HG03139 (cell line): ENCODE measurements around the gene FUBP1.
A peak's percentile ranks its signal among the peaks of the same experiment; 100 is the strongest.
"Not testable (repeated sequence)": the region's sequence is repeated elsewhere in the genome, so short reads cannot be mapped to it uniquely, and the experiment has no call there.

Experiments used
- ATAC-seq: cut with Tn5 transposase; IDR thresholded peaks from one replicate; pipeline ENCODE4 v1.9.1; 2021; ENCODE audit not compliant: unreplicated experiment

Gene FUBP1, protein sequence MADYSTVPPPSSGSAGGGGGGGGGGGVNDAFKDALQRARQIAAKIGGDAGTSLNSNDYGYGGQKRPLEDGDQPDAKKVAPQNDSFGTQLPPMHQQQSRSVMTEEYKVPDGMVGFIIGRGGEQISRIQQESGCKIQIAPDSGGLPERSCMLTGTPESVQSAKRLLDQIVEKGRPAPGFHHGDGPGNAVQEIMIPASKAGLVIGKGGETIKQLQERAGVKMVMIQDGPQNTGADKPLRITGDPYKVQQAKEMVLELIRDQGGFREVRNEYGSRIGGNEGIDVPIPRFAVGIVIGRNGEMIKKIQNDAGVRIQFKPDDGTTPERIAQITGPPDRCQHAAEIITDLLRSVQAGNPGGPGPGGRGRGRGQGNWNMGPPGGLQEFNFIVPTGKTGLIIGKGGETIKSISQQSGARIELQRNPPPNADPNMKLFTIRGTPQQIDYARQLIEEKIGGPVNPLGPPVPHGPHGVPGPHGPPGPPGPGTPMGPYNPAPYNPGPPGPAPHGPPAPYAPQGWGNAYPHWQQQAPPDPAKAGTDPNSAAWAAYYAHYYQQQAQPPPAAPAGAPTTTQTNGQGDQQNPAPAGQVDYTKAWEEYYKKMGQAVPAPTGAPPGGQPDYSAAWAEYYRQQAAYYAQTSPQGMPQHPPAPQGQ

DNA sequence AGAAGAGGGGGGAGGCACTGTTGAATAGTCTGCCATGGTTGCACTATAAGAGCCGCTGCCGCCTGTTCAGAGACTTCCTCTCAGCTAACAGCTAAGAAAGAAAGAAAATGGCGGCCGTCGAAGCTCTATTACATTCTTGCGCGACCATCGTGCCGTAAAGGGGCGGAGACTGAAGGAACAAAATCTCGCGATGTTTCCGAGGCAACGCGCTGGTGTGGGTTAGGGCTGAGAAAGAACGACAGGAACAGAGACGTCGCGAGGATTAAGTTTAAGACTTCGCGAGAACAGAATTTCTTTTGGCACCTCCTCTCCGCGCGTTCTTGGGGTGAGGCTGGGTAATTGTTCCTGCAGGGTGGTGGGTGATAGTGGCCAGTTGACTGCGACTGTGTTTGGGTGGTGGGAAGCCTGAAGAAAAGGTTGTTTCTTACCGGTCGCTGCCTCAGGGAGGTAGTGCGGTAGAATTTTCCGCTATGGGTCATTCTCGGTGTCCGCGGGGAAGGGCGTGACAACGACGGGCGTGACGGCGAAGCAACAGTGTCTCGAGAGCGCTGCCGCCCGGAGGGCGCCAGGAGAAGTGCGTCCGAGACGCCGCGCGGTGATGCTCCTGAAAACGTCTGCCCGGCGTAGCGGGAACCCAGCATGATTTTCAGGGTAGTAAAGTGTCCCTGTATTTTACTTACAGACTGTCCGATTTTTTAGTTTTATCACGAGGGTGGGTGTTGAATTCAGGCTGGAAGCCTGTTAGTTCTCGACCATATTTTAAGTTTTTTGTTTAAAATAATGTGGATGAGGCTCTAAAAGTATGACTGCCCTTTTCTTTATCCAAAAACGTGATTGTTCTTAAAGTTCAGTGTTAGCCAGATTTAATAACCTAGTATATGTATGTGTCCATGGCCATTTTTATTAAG is at the start of gene FUBP1:
Gene FUBP1, minus strand, starts transcription at position 104 of the 908 bp plus-strand sequence. Its CDS starts 68 bp downstream, at position 36.
- ATAC-seq: peak; percentile 74

DNA sequence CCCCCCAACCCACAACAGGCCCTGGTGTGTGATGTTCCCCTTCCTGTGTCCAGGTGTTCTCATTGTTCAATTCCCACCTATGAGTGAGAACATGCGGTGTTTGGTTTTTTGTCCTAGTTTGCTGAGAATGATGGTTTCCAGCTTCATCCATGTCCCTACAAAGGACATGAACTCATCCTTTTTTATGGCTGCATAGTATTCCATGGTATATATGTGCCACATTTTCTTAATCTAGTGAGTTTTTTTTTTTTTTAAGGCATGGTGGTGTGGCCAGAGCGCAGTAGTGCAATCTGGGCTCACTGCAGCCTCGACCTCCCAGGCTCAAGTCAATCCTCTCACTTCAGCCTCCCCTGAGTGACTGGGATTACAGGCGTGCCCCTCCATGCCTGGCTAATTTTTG is 42.3 kb upstream of the FUBP1 start:
- not testable (repeated sequence) for ATAC-seq

DNA sequence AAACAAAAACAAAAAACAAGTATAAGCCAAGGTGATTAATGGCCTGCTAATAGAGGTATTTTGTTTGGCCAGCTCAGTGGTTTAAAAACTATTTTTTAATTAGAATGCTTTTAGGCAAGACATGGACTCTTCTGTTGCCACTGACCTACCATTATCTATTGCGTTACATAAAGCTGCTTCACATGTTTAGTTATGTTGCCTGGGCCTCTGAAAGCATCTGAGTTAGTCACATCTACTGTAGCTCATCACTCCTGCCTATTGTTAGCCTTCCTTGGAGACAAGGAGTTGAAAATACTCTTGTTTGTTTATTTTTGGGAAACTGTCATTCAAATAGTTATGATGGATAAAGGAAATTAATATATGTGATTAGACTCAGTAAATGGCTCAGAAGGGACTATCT is 40.2 kb upstream of the FUBP1 start:
- ATAC-seq: no peak

DNA sequence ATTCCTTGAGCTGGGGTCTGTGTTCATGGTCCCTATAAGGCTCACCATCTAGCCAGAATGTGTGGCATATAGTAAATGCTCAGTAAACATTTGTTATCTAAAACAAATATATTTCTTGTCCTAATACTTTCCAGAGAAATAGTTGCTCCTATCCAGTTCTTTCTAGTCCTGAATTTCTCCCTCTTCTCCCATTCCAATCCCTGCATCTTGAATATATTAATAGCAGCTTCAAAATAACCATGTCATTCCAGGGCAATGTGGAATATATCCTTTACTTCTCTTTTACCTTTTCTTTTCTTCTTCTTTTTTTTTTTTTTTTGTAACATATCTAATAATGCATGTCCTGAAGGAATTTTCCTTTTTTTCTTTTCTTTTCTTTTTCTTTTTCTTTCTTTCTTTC is 36.3 kb upstream of the FUBP1 start:
- ATAC-seq: no peak

DNA sequence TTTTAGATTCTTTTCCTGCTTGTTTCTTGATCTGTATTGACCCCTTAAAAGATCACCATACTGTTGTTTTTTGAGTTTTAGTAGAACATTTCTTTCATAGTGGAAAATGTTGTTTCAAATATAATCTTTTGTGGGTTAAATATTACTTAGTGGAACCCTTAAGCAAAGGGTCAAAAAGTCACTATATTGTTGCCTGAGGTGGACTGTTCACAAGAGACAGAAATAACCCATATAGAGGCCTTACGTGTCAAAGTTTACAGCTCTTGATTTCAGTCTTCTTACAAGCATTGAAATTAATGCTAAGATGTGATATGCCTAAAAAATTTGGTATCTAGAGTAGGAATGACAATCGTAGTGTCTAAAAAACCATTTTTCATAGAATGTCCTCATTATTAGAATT is 32.2 kb upstream of the FUBP1 start:
- no peak for ATAC-seq

DNA sequence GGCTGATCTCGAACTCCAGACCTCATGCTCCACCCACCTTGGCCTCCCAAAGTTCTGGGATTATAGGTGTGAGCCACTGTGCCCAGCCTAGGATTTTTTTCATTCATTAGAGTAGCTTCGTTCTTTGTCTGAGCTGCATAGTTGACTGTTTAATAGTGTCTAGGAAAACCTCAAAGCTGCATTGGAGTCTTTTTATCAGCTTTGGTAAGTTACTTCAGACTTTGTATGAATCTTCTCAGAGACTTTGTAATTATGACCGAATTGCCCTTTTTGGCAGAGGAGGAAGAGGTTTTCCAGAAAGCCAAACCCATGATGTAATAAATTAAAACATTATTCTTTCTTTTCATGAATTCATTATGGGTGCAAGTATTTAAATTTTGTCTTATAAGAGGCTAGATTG is 31.0 kb upstream of the FUBP1 start:
- no peak for ATAC-seq

DNA sequence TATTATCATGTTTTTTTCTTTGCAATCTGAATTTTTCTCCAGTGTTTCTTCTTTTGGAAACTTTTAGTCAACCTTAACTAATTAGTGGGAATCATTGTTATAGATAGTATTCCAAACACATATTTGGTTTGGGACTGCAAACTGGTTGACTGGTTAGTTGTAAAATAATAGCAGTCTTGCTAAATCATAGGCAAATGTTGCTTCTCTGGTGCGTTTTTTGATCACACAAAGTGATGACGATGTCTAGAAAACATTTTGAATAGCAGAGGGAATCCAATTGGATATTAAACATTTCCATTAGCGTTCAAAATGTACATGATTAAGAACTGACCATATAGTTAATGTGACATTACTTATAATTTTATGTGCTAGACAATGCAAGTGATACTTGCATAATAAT is 30.4 kb upstream of the FUBP1 start:
- no peak for ATAC-seq

DNA sequence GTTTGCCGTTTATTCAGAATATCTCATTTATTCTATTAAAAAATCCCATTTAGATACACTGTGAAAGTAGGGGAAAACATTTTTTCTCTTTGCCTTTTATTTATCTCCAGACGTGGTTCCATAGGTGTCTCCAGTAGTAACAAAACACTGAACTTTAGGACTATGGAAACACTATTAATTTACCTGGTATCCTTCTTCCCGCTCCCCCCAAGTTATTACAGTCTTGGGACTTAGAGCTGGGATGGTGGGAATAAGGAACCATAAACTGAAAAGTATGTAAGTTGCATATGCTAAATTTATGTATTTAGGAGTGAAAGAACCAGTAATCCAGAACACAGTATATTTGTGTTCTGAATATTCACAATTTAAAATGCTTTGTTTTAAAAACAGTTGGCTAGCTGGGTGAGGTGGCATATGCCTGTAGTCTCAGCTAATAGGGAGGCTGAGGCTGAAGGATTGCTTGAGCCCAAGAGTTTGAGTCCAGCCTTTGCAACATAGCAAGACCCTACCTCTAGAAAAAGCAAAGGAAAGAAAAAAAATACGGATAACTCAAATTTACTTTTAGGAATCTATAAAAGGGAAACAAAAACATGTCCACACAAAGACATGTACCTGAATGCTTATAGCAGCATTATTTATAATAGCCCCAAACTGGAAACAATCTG is 28.9 kb upstream of the FUBP1 start:
- ATAC-seq: no peak

DNA sequence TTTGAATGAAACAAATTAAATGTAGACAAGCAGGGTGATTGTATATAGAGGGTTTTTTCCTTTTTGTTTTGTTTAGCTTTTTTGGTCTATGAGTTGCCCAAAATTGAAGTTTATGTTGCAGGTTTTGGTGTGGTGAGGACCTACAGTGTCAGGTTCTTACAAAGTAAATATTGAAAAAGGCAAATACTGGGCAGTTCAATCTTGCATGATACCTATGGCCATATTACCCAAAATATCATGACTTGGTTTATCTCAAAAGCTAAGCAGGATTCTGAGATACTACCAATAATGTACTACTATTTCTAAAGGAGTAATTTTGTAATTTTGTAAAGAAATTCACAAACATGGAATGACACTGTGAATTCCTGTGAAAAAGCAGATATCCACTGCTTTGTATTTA is 27.6 kb upstream of the FUBP1 start:
- ATAC-seq: no peak

DNA sequence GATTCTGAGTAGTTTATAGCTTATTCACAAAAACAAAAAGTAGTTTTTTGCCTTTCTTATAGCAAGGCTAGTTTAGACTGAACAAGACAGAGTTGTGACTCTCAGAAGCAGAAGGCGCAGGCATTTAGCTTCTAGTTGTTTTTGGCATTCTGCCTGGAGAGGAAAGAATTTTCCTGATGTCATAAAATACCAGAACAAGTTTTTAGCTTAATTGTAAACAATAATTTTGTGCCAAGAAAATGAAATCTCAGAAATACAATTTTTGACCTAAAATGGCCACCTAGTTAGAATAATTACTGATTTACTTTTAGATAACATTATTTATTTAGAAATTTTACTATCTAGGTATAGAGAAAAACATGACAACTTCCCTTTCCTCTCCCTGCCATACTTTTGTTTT is 26.9 kb upstream of the FUBP1 start:
- ATAC-seq: no peak

DNA sequence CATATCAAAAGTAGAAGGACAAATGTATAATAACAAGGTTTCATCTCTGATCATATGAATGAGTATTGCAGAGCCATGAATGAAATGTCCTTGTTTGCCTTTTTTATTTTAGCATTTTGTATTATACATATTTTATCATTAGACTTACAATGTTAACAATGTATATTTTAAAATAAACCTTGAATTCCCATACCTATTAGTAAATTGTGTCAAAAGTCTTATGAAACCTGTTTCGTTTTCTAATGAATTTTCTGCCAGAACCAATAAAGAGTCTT is 26.5 kb upstream of the FUBP1 start:
- no peak for ATAC-seq

DNA sequence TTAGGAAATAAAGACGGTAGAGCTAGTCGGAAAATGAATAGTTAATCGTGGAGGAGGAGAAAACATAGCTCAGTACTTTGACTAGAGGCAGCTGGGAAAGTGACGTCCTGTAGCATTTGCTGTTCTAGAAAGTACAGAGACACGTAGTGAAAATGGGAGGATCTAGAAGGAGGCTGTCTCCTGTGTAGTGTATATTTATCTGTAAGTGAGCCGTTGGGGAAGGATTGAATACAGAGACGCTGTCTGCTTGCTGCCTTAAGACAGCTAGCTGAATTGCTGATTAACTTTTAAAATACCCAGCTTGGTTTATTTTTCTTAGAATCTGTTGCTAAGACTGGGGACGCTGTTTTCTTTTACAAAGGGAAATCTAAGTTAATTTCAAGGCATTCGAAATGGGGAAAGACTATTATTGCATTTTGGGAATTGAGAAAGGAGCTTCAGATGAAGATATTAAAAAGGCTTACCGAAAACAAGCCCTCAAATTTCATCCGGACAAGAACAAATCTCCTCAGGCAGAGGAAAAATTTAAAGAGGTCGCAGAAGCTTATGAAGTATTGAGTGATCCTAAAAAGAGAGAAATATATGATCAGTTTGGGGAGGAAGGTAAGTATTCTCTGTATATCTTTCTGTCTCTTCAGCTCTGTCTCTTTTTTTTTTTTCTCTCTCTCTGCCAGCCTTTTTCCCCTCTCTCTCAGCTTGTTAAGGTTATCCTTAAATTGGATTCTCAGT is 26.0 kb upstream of the FUBP1 start, which contains the start of gene DNAJB4:
Gene DNAJB4, plus strand, starts transcription at position 221 of the 729 bp plus-strand sequence. Its CDS starts 172 bp downstream, at position 393.
- ATAC-seq: peak; percentile 98

DNA sequence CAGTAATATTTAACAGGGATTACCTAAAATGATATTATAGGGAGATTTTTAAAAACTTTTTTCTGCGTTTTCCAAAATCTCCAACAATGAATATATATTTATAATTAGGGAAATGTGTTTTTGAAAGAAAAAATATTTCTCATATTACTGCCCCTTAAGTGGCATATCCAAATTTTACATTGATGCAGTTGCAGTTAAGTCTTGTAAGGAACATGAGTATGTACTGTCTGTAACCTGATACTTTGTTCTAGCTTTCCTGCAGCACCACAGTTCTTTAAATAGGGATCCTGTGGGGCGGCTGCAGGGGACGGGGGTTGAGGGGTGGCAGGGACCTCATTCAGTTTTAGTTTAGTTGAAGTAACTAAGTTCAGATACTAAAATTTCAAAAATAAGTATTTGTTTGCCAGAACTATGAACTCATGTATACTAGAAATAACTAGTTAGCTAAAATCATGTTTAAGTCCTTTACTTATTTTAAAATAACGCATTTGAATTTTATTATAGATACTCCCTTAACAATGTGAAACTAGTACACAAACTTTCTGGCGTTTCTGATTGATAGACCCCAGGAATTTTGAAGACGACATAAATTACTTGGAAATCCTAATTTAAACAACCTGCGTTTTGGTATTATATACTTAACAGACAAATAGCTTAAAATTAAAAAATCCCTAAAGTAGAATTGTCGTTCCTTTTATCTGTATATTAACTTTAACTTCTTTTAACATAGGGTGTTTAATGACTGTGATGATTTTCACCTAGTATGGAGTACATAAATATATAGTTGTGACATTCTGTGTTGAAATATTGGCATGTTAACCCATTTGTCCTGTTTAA is 25.2 kb upstream of the FUBP1 start:
- peak; percentile 49 for ATAC-seq

DNA sequence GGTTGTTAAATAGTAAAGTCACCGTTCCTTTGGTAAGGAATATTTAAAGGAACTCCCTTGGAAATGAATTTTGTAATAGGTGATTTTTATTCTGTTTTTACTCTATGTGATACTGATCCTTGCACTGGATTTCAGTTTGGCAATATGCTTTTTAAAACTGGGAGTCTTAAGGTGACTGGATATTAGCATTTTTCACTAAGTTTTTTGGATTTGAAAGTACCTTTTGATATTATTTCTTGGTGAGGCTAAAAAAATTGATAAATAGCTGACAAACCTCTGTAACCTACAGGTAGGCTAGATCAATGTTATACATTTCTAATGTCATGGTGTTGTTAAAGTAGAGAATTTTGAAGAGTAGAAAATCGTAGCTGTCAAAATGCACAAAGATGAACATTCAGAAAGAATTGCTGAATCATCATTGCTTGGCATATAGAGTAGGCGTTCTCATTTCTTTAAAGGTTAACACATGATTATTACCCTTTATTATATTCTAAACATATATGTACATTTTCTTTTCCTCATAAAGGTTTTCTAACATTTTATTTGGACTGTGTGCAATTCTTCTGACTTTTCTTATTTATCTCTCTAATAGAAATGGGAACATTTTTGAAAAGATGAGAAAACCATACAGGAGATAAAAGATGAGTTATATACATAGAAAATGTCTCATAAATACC is 24.3 kb upstream of the FUBP1 start:
- no peak for ATAC-seq

DNA sequence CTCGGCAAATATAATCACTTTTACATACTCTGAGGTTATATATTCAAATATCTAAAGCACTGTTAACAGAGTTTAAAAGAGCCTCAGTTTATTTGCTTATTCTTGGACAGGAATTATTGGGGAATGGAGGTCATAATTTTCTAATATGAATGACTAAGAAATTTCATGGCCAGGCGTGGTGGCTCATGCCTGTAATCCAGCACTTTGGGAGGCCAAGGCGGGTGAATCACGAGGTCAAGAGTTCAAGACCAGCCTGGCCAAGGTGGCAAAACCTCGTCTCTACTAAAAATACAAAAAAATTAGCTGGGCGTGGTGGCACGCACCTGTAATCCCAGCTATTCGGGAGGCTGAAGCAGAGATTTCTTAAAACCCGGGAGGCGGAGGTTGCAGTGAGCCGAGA is 21.7 kb upstream of the FUBP1 start:
- ATAC-seq: not testable (repeated sequence)

DNA sequence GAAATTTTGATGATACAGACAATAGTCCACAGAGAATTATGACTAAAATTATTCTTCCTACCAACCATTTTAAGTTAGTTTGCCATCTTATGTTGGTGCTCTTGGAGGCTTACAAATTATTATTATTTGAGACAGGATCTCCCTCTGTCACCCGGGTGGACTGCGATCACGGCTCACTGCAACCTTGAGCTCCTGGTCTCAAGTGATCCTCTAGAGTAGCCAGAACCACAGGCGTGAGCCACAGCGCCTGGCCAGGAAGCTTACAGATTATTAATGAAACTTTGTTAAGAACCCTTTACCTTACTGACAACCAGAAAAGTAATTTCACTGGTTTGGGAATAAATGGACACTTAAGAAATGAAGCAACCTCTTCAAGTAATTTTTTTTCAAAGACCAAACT is 17.9 kb upstream of the FUBP1 start:
- ATAC-seq: no peak

DNA sequence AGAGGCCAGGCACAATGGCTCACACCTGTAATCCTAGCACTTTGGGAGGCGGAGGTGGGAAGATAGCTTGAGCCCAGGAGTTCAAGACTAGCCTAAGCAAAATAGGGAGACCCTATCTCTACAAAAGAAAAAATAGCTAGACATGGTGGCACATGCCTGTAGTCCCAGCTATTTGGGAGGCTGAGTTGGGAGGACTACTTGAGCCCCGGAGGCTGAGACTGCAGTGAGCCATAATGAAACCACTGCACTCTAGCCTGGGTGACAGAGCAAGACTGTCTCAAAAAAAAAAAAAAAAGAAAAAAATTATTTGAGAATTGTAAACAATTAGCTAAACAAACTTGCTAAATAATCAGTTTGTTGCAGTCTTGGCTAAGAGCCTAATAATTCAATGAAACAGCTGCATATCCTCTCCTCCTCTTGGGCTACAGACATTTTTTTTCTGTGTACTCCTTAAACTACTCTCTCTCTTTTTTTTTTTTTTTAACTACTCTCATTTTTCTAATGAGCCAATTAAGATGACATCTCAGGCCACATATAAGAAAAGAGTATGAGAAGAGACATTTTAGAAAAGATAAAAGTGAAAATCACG is 15.3 kb upstream of the FUBP1 start:
- no peak for ATAC-seq

DNA sequence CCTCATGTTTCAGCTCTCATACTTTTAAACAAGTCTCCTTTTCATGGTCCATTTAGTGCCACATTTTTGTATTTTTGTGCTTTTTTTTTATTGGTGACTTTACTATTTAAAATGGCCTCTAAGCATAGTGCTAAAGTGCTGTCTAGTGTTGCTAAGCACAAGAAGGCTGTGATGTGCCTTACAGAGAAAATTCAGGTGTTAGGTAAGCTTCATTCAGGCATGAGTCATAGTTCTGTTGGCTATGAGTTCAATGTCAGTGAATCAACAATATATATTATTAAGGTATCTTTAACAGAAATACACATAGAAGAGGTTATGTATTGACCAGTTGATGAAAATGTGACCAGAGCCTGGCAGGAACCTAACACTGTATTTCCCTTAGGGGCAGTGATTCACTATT is 12.8 kb upstream of the FUBP1 start:
- no peak for ATAC-seq
